HFFc6 (cell line): Measurements from ENCODE around the gene RNF14. TPM values are rescaled to one million over a fixed set of nuclear protein-coding genes. Genes with fewer than 3 reads are reported as not detected.

Experiments
- DNase-seq: peaks from one replicate; pipeline ENCODE4 v3.0.0-alpha.2; 2018
- H3K27ac Mint-ChIP-seq: 2 replicates; pipeline ENCODE4 v1.8.0; 2020; ENCODE audit warnings: mild to moderate bottlenecking, mixed read lengths
- H3K27me3 Mint-ChIP-seq: 2 replicates; pipeline ENCODE4 v1.8.0; 2021; ENCODE audit warnings: mild to moderate bottlenecking, moderate library complexity, mixed read lengths; ENCODE audit not compliant: insufficient read depth
- H3K36me3 Mint-ChIP-seq: 2 replicates; pipeline ENCODE4 v1.8.0; 2021; ENCODE audit warnings: low read depth, mixed read lengths
- H3K4me1 Mint-ChIP-seq: 2 replicates; pipeline ENCODE4 v1.8.0; 2020; ENCODE audit warnings: low read depth, mixed read lengths
- H3K4me3 Mint-ChIP-seq: 2 replicates; pipeline ENCODE4 v1.8.0; 2020; ENCODE audit warnings: mild to moderate bottlenecking, moderate library complexity, mixed read lengths
- H3K9me3 Mint-ChIP-seq: 2 replicates; pipeline ENCODE4 v1.8.0; 2020; ENCODE audit warnings: mild to moderate bottlenecking, mixed read lengths
- total RNA-seq, 6 experiments: library from RNA; stranded (reverse); fragmentation: NEBNext Ultra II Directional; extraction: Animal tissue kit (Norgen Biotek cat#: 25700); gene quantifications; 2 replicates in 1 of 6; 3 replicates in 5 of 6; pipeline ENCODE4 v1.2.3, GENCODE V29; 2021
- TF ChIP-seq, protein P1 (sequence below): fragments of 200-600 bp; sonication (generic); IDR thresholded peaks from 2 replicates; pipeline ENCODE4 v1.5.0; 2021; ENCODE audit warnings: antibody characterized with exemption, mild to moderate bottlenecking

Gene RNF14
- total RNA-seq, 6 experiments from 2014 or later: 56.0 to 65.5 (median 63.0) TPM

DNA sequence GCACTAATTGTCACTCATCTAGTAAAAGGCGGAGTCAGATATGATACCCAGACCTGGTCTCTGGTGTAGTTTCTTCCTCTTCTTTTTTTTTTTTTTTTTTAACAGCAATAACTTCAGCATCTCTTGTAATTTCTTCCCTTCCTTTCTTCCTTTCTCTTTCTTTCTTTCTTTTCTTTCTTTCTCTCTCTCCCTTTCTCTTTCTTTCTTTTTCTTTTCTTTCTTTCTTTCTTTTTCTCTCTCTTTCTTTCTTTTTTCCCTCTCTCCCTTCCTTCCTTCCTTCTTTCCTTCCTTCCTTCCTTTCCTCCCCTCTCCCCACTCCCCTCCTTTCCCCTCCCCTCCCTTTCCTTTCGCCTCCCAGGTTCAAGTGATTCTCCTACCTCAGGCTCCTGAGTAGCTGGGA lies 69.8 kb downstream of the RNF14 start:
- TF ChIP-seq, protein P1, sequence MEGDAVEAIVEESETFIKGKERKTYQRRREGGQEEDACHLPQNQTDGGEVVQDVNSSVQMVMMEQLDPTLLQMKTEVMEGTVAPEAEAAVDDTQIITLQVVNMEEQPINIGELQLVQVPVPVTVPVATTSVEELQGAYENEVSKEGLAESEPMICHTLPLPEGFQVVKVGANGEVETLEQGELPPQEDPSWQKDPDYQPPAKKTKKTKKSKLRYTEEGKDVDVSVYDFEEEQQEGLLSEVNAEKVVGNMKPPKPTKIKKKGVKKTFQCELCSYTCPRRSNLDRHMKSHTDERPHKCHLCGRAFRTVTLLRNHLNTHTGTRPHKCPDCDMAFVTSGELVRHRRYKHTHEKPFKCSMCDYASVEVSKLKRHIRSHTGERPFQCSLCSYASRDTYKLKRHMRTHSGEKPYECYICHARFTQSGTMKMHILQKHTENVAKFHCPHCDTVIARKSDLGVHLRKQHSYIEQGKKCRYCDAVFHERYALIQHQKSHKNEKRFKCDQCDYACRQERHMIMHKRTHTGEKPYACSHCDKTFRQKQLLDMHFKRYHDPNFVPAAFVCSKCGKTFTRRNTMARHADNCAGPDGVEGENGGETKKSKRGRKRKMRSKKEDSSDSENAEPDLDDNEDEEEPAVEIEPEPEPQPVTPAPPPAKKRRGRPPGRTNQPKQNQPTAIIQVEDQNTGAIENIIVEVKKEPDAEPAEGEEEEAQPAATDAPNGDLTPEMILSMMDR: no peak
- no peak for DNase-seq
- no peaks in the 10 kb centered on the region for H3K36me3 Mint-ChIP-seq
- H3K27ac Mint-ChIP-seq: no peak overlapping the region
- H3K9me3 Mint-ChIP-seq: no peaks in the 10 kb centered on the region
- no peak overlapping the region for H3K4me3 Mint-ChIP-seq
- H3K4me1 Mint-ChIP-seq: no peaks in the 10 kb centered on the region
- H3K27me3 Mint-ChIP-seq: peaks cover 15% of the 10 kb centered on the region

Other genes starting within 250 kb of the RNF14 start
- gene PCDH1, start 90.7 kb upstream of the RNF14 start, total RNA-seq: under 1 TPM in 5 of 6 experiments, not detected in 1; 0.07 to 0.18 (median 0.07) TPM
- gene DELE1, start 45.2 kb upstream of the RNF14 start, total RNA-seq: 10 to 100 TPM; 44.4 to 54.2 (median 46.7) TPM
- under 1 TPM in 4 of 6 experiments, not detected in 2; 0.02 to 0.71 (median 0.08) TPM for gene PCDH12, start 10.9 kb upstream of the RNF14 start, total RNA-seq
- gene GNPDA1, start 43.9 kb downstream of the RNF14 start, total RNA-seq: 10 to 100 TPM; 25.1 to 32.6 (median 30.0) TPM
- gene NDFIP1, start 139.7 kb downstream of the RNF14 start, total RNA-seq: 10 to 100 TPM; 57.7 to 69.9 (median 63.0) TPM